CD4-positive, alpha-beta T cell (primary cell): ENCODE measurements around the gene LKAAEAR1. TPM values are rescaled to one million over a fixed set of nuclear protein-coding genes. Genes with fewer than 3 reads are reported as not detected.

Source experiments
- ATAC-seq: fragments of 200-7000 bp; cut with Tn5 transposase; one replicate; pipeline ENCODE4 v1.10.0; 2022; ENCODE audit warnings: mild to moderate bottlenecking; ENCODE audit not compliant: poor library complexity
- CTCF ChIA-PET: fragments of 350-600 bp; sonication (Branson Sonifier 250); formaldehyde crosslinking; loops from one replicate; lab custom pipeline; 2021; ENCODE audit warnings: antibody characterized with exemption, inconsistent platforms; lab: Charles Lee
- POLR2A ChIA-PET: fragments of 350-600 bp; sonication (Branson Sonifier 250); formaldehyde crosslinking; loops from one replicate; lab custom pipeline; 2021; ENCODE audit warnings: antibody characterized with exemption, inconsistent platforms; lab: Charles Lee
- DNase-seq, 14 experiments: peaks; one replicate each; pipeline ENCODE4 v3.0.0-alpha.2; 2013 to 2020; ENCODE audit warnings: mixed read lengths in 2 of 14
- H3K27ac ChIP-seq, 2 donors: one replicate each; pipeline versions ENCODE4 v1.5.1 to v1.7.0; 2013; ENCODE audit warnings: low read length in 2 of 2, low read depth in 1 of 2, mild to moderate bottlenecking in 1 of 2
- H3K27me3 ChIP-seq, 2 experiments: 1 replicate in 1 of 2; 2 replicates in 1 of 2; pipeline versions ENCODE4 v1.6.1 to v1.7.0; 2013; ENCODE audit warnings: low read length in 2 of 2, control low read depth in 1 of 2, mild to moderate bottlenecking in 1 of 2, moderate library complexity in 1 of 2; ENCODE audit not compliant: insufficient read depth in 2 of 2, control insufficient read depth in 1 of 2
- H3K36me3 ChIP-seq: one replicate; pipeline ENCODE4 v1.6.1; 2013; ENCODE audit warnings: low read length, control low read depth; ENCODE audit not compliant: insufficient read depth
- H3K4me1 ChIP-seq: one replicate; pipeline ENCODE4 v1.6.1; 2013; ENCODE audit warnings: low read length, control low read depth; ENCODE audit not compliant: insufficient read depth
- H3K4me3 ChIP-seq: one replicate; pipeline ENCODE4 v1.5.1; 2013; ENCODE audit warnings: mild to moderate bottlenecking, low read length, moderate library complexity
- H3K9me3 ChIP-seq, 2 experiments: 1 replicate in 1 of 2; 2 replicates in 1 of 2; pipeline versions ENCODE4 v1.6.1 to v1.7.0; 2013; ENCODE audit warnings: low read length in 2 of 2, mild to moderate bottlenecking in 2 of 2, control low read depth in 1 of 2, moderate library complexity in 1 of 2; ENCODE audit not compliant: control insufficient read depth in 1 of 2, insufficient read depth in 1 of 2
- H3K27ac Mint-ChIP-seq: one replicate; pipeline ENCODE4 v1.8.0; 2020; ENCODE audit warnings: mixed read lengths
- H3K27me3 Mint-ChIP-seq: one replicate; pipeline ENCODE4 v1.8.0; 2021; ENCODE audit warnings: mixed read lengths
- H3K36me3 Mint-ChIP-seq: one replicate; pipeline ENCODE4 v1.8.0; 2021; ENCODE audit warnings: low read depth, mixed read lengths
- H3K4me1 Mint-ChIP-seq: one replicate; pipeline ENCODE4 v1.8.0; 2021; ENCODE audit warnings: low read depth, mixed read lengths
- H3K4me3 Mint-ChIP-seq: one replicate; pipeline ENCODE4 v1.8.0; 2020; ENCODE audit warnings: mild to moderate bottlenecking, mixed read lengths
- H3K9me3 Mint-ChIP-seq: one replicate; pipeline ENCODE4 v1.8.0; 2020; ENCODE audit warnings: mixed read lengths
- CTCF ChIP-seq: fragments of 200-600 bp; IDR thresholded peaks from one replicate; pipeline ENCODE4 v1.8.0; 2022; ENCODE audit warnings: antibody characterized with exemption, mild to moderate bottlenecking
- intact Hi-C, 2 experiments: fragments of 100-400 bp; cut with DNase I in 1 of 2; cut with micrococcal nuclease in 1 of 2; formaldehyde crosslinking; loops; one replicate each; pipeline versions ENCODE4 v1.15.1 to v1.9.0; 2023 to 2025; cut with DNase I, micrococcal nuclease
- total RNA-seq, 174 experiments: library from RNA in 2 of 174; stranded (reverse) in 2 of 174; gene quantifications; one replicate each; pipeline ENCODE4 v1.2.3 and lab custom pipeline; 2021 to 2026

LKAAEAR1 gene
- total RNA-seq, 2 experiments from 2014 or later: 0.30 to 0.39 TPM

GRCh38 chr20:64080813-64081623, 3.2 kb downstream of the LKAAEAR1 start:
- intact Hi-C loops: loop anchor here in 1 of 2 experiments (2.0 to 5.0 kb wide), 2 partner anchors 42 to 171 kb away; no protein-coding TSS in a partner anchor
- no peak for ATAC-seq

GRCh38 chr20:64080013-64080812, 4.0 kb downstream of the LKAAEAR1 start, which contains the start of gene OPRL1:
TSS of gene OPRL1 (plus strand) at chr20:64080082. CDS start at chr20:64092721, 12,639 bp downstream.
- peak within 1 kb of the TSS; percentile 86 for H3K27ac Mint-ChIP-seq
- peaks cover 0 to 5% of the 10 kb centered on the region in 2 experiments for H3K27me3 ChIP-seq
- peak; percentile 23 for ATAC-seq
- peaks cover 14% of the 10 kb centered on the region for H3K36me3 ChIP-seq
- H3K4me1 ChIP-seq: peaks cover 67% of the 10 kb centered on the region
- peak within 1 kb of the TSS; percentile 93 for H3K4me3 ChIP-seq
- no peaks in the 10 kb centered on the region for H3K27me3 Mint-ChIP-seq
- peak in 6 of 14 experiments; percentile 35 to 87 (median 44) for DNase-seq
- H3K27ac ChIP-seq: peak within 1 kb of the TSS; percentile 61 to 80
- peak within 1 kb of the TSS; percentile 91 for H3K4me3 Mint-ChIP-seq
- no peaks in the 10 kb centered on the region for H3K9me3 Mint-ChIP-seq
- peaks cover 47% of the 10 kb centered on the region for H3K4me1 Mint-ChIP-seq
- intact Hi-C loops: loop anchor here in 1 of 2 experiments (2.0 to 5.0 kb wide), 2 partner anchors 41 to 172 kb away; no protein-coding TSS in a partner anchor
- peaks cover 14% of the 10 kb centered on the region for H3K36me3 Mint-ChIP-seq
- ChIA-PET CTCF (interaction anchor here (1.0 to 1.2 kb wide), 3 partner anchors 22 to 106 kb away, joined by 3 read pairs; no protein-coding TSS in a partner anchor), POLR2A (interaction anchor here (0.7 to 3.7 kb wide), 11 partner anchors 10 to 185 kb away, joined by 3 to 30 read pairs (median 6); partner anchors contain the start of genes DNAJC5, PCMTD2, PRPF6 and TCEA2)
- TF ChIP-seq CTCF: no peak
- no peaks in the 10 kb centered on the region for H3K9me3 ChIP-seq

More at GRCh38 chr20:64080813-64081623, 3.2 kb downstream of the LKAAEAR1 start:
- Mint-ChIP-seq H3K9me3 (no peaks in the 10 kb centered on the region), H3K27ac (peak overlapping the region; percentile 78), H3K4me1 (peaks cover 47% of the 10 kb centered on the region), H3K4me3 (peak overlapping the region; percentile 85), H3K27me3 (no peaks in the 10 kb centered on the region), H3K36me3 (peaks cover 6% of the 10 kb centered on the region)
- ChIA-PET POLR2A (interaction anchor here (1.3 to 3.7 kb wide), 2 partner anchors 42 to 217 kb away, joined by 5 to 30 read pairs; partner anchors contain the start of gene TPD52L2), CTCF (interaction anchor here (1.0 kb wide), 1 partner anchor 107 kb away, joined by 3 read pairs; no protein-coding TSS in a partner anchor)
- H3K27ac ChIP-seq: peak overlapping the region in 1 of 2 donors; percentile 78
- peaks cover 66% of the 10 kb centered on the region for H3K4me1 ChIP-seq
- H3K27me3 ChIP-seq: peaks cover 0 to 5% of the 10 kb centered on the region in 2 experiments
- no peak for TF ChIP-seq CTCF
- H3K36me3 ChIP-seq: peaks cover 8% of the 10 kb centered on the region
- H3K9me3 ChIP-seq: no peaks in the 10 kb centered on the region
- H3K4me3 ChIP-seq: peak overlapping the region; percentile 57
- DNase-seq: no peak
